EH (cell line): ENCODE results near the gene HLA-DOA.

Experiments
- DNase-seq: peaks from one replicate; pipeline ENCODE4 v3.0.0-alpha.2; 2015; ENCODE audit warnings: low read depth

HLA-DOA gene

GRCh38 chr6:32962213-32962826 is 47.1 kb downstream of the HLA-DOA start:
- no peak for DNase-seq

- no peak for DNase-seq
Measured at GRCh38 chr6:32960563-32960962, 48.8 kb downstream of the HLA-DOA start.

- no peak for DNase-seq
Measured at GRCh38 chr6:32956176-32956575, 53.2 kb downstream of the HLA-DOA start.

GRCh38 chr6:32954986-32955802 is 54.2 kb downstream of the HLA-DOA start:
- peak; percentile 36 for DNase-seq

- no peak for DNase-seq
Measured at GRCh38 chr6:32954267-32954666, 55.1 kb downstream of the HLA-DOA start.
